ENCODE data around the gene SLC46A1. TPM values are rescaled to one million over a fixed set of nuclear protein-coding genes. Genes with fewer than 3 reads are reported as not detected.
A peak's percentile ranks its signal among the peaks of the same experiment; 100 is the strongest.

Gene SLC46A1
- total RNA-seq, 1 experiment from 2014 or later = 4.9 TPM

DNA sequence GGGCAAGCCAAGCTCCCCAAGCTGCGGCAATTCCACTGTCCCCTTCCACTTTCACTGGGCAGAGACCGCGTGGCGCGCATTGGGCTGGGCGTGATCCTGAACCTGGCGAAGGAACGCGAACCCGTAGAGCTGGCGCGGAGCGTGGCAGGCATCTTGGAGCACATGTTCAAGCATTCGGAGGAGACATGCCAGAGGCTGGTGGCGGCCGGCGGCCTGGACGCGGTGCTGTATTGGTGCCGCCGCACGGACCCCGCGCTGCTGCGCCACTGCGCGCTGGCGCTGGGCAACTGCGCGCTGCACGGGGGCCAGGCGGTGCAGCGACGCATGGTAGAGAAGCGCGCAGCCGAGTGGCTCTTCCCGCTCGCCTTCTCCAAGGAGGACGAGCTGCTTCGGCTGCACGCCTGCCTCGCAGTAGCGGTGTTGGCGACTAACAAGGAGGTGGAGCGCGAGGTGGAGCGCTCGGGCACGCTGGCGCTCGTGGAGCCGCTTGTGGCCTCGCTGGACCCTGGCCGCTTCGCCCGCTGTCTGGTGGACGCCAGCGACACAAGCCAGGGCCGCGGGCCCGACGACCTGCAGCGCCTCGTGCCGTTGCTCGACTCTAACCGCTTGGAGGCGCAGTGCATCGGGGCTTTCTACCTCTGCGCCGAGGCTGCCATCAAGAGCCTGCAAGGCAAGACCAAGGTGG is 24.7 kb downstream of the SLC46A1 start:
- DNase-seq (ENCODE audit: low spot score) = no peak

DNA sequence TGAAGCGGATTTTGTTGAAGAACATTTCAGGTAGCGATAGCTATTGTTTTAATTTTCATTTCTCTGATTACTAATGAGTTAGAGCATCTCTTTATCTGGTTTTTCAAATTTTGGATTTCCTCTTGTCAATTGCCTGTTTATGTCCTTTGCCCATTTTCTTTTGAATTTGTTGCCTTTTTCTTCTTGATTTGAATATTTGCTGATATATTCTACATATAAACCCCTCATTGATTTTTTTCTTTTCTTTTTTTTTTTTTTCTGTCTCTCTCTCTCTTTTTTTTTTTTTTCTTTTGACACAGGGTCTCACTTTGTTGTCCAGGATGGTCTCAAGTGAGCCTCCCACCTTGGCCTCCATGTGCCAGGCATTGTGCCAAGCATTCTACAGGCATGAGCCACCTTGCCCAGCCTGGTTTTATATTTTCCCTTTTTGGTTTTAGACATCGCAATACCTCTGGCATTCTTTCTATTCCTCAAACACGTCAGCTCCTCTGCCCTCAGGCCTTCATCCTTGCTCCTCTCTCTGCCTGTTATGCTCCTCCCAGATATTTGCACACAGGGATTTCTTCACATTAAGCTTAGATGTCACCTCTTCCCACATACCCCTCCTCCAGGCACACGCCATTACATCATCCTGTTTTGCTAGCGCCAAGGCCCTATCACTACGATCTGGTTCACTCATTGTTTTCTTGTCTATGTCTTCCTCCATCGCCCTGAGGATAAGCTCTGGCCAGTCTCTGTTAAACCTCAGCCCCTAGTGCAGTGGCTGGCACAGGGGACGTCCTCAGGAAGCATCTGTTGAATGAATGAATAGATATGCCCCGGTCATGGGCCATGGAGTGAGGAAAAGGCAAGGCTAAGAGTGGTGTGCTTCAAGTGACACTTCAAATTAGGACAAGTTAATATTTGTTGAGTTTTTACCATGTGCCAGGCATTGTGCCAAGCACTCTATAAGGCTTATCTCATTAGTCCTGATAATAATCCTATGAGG is 25.9 kb downstream of the SLC46A1 start:
- DNase-seq (ENCODE audit: low spot score) = peak; percentile 85

- DNase-seq (ENCODE audit: low spot score) = no peak
Measured at GRCh38 chr17:28372945-28373274, 33.1 kb downstream of the SLC46A1 start.

GRCh38 chr17:28372203-28372944 is 33.6 kb downstream of the SLC46A1 start:
- DNase-seq (ENCODE audit: low spot score) = no peak

DNA sequence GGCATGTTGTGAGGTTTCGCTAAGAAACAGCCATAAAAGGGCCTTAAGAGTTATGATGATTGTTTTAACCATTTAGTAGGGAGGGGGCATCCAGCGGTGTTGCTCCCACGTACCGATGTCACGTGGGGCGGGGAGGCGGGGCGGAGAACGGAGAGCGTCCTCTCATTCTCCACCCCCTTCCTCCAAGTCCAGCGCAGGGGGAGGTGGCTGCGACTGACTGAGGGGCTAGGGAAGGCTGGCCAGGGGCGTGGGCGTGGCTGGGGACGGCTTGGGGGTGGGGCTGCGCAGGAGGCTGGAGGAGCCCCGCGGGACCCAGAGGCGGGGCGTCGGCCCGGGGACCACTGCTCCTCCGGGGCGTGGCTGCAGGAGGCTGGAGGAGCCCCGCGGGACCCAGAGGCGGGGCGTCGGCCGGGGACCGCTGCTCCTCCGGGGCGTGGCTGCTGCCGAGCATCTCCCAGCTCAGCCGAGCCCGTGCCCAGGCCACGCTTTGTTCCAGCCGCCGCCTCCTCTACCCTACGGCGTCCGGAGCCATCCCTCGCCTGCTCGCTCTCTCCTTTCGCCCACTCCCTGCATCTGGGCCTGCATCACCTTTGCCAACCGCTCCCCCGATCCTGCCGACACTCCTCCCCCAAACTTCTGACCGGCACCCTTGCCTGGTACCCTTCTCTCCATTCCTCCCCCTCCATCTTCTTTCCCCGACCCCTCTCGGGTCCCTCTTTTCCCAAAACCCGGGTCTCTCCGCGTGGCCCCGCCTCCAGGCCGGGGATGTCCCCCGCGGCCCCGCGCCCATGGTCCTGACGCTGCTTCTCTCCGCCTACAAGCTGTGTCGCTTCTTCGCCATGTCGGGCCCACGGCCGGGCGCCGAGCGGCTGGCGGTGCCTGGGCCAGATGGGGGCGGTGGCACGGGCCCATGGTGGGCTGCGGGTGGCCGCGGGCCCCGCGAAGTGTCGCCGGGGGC is 34.5 kb downstream of the SLC46A1 start, which contains the start of gene SARM1:
TSS of gene SARM1 (plus strand) at position 450 of the 958 bp plus-strand sequence. CDS start at position 789, 339 bp downstream.
- DNase-seq (ENCODE audit: low spot score) = peak; percentile 92

DNA sequence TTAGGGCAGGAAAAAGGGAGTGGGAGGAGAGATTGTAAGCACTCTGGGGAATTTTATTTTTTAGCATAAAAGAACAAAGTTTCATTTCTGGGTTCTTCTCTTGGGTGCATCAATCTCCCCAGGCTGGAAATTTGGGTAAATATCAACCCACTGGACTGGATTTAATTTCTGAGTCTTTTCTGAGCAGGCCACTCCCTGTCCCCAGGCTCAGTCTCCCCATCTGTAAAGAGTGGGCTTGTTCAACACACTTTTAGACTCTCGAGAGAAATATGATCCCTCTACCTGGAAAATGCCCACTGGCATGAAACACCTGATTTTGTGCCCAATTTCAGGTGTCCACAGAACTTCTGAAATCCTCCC is 35.3 kb downstream of the SLC46A1 start:
- DNase-seq (ENCODE audit: low spot score) = no peak

DNA sequence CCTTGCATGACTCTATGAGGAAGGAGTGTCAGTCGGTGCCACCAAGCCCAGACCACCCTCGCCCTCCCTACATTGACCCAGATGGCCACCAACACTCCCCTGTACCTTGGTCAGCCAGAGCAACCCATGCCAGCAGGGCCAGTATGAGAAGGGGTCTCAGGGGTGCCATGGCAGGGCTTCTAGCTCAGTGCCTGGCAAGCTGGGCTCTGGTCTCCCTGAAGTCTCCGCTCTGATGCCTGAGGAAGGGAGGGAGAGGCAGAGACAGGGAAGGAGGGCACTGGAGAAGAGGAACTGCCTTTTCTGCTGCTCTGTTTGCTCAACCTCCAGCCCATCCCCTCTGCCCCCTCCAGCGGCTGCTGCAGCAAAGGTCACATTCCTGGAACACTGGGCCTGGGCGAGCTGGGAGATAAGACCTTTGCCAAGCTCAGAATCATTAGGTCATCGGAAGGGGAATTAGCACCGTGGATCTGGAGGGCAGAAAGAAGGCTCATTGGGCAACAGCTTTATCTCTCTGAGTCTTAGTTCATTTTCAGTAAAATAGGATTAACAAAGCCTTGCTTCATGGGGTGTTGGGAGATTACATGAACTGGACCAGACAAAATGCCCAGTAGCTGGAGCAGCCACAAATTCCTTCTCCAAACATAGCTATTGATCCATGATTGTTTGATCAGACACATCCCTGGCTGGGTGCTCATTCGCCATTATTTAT is 35.8 kb downstream of the SLC46A1 start, which contains the start of gene VTN:
TSS of gene VTN (minus strand) at position 273 of the 709 bp plus-strand sequence. CDS start at position 169, 104 bp downstream.
- DNase-seq (ENCODE audit: low spot score) = no peak

GRCh38 chr17:28369684-28370034 is 36.4 kb downstream of the SLC46A1 start:
- no peak for DNase-seq (ENCODE audit: low spot score)

GRCh38 chr17:28368915-28369683 is 36.9 kb downstream of the SLC46A1 start:
- DNase-seq (ENCODE audit: low spot score) = no peak

- no peak for DNase-seq (ENCODE audit: low spot score)
Measured at GRCh38 chr17:28368306-28368831, 37.6 kb downstream of the SLC46A1 start.

GRCh38 chr17:28367641-28368305 is 38.2 kb downstream of the SLC46A1 start:
- no peak for DNase-seq (ENCODE audit: low spot score)

- DNase-seq (ENCODE audit: low spot score) = no peak
Measured at GRCh38 chr17:28366605-28367004, 39.4 kb downstream of the SLC46A1 start.

DNA sequence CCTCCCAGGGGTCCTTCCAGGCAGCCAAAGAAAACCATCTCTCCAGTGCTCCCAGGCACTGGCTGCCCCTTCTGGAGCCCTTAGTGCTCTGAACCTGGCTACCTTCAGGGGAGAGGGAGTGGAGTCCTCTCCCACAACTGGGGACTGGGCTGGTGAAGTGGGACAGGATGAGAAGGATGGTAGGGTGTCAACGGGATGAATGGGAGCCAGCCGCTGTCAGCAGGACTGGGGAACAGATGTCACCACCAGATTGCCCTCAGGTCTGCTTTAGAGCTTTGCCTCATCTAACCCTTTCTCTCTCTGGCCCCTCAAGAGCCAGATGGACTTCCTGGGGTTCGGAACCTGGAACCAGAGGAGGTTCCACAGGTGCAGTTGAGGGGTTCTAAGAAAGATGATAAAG is 40.5 kb downstream of the SLC46A1 start:
- DNase-seq (ENCODE audit: low spot score) = no peak

- no peak for DNase-seq (ENCODE audit: low spot score)
Measured at GRCh38 chr17:28364665-28365363, 41.2 kb downstream of the SLC46A1 start, which contains the start of gene SEBOX. SEBOX (minus strand) TSS chr17:28365199; CDS start chr17:28365151, 48 bp downstream.

DNA sequence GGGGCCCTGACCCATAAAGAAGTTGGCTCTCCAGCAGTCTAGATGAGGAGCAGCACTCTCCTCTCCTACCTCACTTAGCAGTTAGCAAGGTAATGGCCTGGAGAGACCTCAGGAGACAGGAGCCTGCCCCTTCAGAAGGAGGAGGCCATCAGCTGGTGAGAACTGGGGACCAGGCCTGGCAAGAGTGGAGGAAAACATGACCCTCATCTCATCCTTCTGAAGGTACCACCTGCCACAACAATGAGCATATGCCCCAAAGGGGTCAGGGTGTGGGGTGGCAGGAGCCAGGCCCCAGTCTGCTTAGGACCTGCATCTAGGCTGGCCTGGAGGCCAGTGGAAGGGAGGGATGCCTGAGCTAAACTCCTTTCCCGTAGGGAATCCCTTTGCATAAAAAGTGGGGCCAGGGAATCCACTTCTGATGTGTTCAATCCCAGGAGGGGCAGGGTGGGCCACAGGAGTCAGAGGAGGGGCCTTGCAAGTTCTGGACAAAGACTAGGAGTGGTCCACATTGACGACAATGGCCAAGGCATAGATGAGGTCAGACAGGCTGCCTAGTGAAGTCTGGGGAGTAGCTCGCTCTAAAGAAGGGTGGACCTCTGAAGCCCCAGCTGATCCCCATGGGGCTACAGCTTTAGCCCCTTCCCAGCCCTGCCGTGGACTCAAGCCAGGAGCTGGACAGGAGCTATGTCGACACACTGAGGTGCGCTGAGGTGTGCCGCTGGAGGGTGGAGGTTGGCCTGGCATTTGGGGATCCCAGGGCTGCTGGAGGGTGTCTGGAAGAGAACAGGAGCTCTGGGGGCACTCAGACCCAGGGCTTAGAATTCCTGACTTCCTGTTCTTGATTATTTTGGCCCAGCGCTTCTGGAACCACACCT is 42.0 kb downstream of the SLC46A1 start:
- DNase-seq (ENCODE audit: low spot score) = no peak

GRCh38 chr17:28363186-28363585 is 42.8 kb downstream of the SLC46A1 start:
- no peak for DNase-seq (ENCODE audit: low spot score)

GRCh38 chr17:28357901-28358197 is 48.2 kb downstream of the SLC46A1 start:
- no peak for DNase-seq (ENCODE audit: low spot score)

Data from H4 (cell line).